HG03175 (cell line): Measurements from ENCODE around the gene RGS19.
A peak's percentile ranks its signal among the peaks of the same experiment; 100 is the strongest.
"Not testable (repeated sequence)": the region's sequence is repeated elsewhere in the genome, so short reads cannot be mapped to it uniquely, and the experiment has no call there.

ENCODE experiments used
- ATAC-seq: cut with Tn5 transposase; IDR thresholded peaks from one replicate; pipeline ENCODE4 v1.9.1; 2021; ENCODE audit warnings: mild to moderate bottlenecking, moderate library complexity; ENCODE audit not compliant: unreplicated experiment

Gene RGS19, protein sequence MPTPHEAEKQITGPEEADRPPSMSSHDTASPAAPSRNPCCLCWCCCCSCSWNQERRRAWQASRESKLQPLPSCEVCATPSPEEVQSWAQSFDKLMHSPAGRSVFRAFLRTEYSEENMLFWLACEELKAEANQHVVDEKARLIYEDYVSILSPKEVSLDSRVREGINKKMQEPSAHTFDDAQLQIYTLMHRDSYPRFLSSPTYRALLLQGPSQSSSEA

DNA sequence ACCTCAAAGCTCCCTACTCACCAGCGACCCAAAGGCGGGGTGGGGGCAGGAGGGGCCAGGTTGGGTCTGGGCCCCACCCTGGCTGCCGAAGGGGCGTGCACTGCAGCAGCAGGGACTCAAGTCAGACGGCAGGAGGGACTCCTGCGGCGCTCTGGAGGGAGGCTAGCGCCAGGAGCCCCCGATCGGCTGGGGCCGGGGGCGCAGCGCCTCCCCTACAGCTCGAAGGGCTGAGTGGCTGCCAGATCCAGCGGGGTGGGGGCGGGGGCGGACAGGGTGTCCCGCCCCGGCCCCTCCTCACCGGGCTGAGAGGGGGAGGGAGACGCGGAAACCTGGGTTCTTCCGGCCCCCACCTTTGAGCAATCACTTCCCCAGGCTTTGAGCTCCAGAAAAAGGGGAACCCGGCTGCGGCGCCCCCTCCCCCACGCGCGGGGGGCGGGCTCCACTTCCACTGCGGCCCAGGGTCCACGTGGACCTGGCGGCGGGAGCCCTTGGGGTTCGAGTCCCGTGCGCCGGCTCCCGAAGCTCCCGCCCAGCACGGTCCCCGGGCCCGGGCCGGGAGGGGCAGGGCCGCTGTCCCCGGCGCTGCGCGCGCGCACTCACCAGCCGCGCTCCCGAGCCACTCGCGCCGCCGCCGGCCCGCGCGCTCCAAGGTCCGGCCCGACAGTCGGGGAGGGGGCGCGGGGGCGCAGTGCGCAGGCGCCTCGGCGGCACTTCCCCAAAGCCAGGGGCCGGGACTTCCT, at the start of gene RGS19:
Gene RGS19, minus strand, starts transcription at position 246 of the 740 bp plus-strand sequence. CDS start 2,632 bp downstream, outside the sequence.
- peak; percentile 38 for ATAC-seq

DNA sequence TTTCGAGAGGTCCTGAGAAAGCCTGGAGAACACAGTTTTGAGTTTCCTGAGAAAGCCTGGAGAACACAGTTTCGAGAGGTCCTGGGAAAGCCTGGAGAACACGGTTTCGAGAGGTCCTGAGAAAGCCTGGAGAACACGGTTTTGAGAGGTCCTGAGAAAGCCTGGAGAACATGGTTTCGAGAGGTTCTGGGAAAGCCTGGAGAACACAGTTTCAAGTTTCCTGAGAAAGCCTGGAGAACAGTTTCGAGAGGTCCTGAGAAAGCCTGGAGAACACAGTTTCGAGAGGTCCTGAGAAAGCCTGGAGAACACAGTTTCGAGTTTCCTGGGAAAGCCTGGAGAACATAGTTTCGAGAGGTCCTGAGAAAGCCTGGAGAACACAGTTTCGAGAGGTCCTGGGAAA, 44.2 kb upstream of the RGS19 start:
- not testable (repeated sequence) for ATAC-seq

DNA sequence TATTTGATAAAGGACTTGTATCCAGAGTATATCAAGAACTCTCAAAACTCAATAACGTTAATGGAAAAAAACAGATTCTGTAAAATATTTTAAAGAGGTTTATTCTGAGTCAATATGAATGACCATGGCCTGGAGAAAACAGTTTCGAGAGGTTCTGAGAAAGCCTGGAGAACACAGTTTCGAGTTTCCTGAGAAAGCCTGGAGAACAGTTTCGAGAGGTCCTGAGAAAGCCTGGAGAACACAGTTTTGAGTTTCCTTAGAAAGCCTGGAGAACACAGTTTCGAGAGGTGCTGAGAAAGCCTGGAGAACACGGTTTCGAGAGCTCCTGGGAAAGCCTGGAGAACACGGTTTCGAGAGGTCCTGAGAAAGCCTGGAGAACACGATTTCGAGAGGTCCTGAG, 43.6 kb upstream of the RGS19 start:
- not testable (repeated sequence) for ATAC-seq

DNA sequence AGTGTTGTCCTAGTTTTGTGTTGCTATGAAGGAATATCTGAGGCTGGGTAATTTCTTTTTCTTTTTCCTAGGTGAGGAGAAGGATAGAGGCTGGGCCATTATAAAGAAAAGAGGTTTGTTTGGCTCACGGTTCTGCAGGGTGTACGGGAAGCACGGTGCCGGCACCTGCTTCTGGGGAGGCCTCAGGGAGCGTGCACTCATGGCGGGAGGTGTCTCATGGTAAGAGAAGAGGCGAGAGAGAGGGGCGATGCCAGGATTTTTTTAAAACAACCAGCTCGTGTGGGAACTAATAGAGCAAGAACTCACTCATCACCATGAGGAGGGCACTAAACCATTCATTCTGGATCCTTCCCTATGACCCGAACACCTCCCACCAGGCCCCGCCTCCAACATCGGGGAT, 42.3 kb upstream of the RGS19 start:
- ATAC-seq = no peak

DNA sequence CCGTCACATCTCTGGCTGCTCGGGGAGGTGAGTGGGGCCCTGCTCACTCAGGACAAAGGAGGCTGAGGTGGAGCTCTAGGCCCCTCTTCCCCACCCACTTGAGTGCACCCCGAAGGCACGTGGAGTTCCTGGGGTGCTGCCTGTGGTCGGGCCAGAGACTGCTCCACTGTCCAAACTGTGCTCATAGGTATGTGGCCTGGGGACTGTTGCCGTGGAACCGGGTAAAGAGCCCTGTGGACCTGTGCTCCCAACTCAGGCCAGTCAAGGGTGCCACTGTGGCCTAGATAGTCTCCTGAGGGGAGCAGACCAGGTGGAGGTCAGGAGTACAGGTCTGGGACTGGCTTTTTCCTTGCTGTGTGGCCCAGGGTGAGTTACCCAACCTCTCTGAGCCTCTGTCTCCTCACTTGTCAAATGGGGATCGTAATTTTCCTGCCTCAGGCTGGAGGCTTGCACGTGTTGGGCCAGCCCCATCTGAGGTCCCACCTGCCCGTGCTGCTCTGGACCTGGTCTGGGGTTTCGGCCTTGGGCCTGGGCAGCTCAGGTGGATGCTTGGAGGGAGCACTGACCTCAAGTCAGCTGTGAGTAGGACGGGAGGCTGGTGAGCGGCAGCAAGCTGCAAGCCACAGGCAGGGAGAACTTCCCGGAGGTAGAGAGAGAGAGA, 40.5 kb upstream of the RGS19 start:
- ATAC-seq = no peak

DNA sequence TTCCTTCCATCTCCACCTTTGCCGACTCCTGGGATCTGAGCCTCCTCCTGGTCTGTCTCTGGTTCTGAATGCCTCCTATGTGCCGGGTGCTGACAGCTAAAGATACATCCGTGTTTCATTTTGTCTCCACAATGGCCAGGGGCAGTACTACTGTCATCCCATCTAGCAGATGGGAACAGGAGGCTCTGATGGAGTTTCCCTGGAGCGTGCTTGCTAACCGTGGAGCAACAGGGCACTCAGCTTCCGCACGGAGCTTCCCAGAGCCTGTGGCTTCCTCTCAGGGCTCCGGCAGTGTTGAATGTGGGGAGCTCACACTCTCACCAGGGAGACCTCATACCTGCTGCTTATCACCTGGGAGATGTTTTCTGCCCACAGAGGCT, 40.0 kb upstream of the RGS19 start:
- ATAC-seq = no peak

DNA sequence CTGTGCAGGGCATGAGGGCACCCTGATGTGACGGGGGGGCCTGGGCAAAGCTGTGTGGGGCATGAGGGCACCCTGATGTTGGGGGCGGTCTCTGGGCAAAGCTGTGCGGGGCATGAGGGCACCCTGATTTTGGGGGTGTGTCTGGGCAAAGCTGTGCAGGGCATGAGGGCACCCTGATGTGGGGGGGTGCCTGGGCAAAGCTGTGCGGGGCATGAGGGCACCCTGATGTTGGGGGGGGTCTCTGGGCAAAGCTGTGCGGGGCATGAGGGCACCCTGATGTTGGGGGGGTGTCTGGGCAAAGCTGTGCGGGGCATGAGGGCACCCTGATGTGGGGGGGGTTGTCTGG, 38.1 kb upstream of the RGS19 start:
- ATAC-seq = not testable (repeated sequence)

DNA sequence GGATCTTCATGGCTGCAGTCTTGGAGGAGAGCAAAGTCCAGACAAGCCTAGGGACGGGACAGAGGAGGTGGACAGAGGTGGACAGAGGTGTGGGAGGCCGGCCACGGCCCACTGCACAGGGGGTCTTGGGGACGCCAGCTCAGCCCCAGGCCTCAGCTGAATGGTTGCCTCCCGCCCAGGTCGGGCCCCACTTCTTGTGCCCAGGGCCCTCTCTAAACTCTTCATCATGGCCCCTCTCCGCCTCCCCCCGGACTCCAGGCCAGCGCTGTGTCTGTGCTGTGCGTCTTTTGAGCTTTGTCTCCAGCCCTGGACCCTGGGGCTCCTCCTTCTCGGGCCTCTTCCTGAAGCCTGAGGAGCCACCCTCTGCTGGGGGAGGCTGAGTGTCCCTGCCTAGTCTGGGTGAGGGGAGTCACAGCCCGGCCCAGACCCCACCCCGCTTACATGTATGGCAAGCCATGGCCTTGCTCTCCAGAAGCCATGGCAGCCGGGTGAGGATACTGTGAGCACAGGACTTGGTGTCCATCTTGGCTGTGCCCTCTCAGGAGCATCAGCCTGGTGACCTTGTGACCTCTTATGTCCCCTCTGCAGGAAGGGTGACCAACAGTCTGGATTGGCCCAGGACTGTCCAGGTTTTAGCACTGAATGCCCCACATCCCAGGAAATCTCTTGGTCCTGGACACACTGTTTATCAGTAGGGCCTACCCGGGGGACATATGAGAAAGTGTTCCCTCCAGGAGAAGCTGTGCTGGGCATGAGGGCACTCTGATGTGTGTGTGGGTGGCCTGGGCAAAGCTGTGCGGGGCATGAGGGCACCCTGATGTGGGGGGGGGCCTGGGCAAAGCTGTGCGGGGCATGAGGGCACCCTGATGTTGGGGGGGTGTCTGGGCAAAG, 37.5 kb upstream of the RGS19 start:
- no peak for ATAC-seq

DNA sequence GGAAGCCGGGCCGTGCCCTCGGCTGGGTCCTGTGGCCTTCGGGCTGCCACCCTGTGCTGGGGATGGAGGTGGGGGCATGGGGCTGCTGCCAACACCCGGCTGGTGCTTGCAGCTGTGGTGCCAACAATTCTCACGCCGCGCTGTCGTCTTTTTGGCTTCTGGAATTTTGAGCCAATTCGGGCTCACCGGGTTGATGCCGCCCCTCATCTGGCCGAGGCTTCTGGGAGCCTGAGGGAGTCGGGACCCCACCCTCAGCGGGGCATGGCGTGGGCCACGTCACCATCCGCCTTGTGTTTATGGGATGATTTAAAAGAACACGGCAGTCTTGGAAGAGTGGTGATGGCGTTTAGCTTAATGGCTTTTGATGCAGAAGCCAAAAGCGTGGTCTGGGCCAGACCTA, 36.7 kb upstream of the RGS19 start:
- no peak for ATAC-seq

DNA sequence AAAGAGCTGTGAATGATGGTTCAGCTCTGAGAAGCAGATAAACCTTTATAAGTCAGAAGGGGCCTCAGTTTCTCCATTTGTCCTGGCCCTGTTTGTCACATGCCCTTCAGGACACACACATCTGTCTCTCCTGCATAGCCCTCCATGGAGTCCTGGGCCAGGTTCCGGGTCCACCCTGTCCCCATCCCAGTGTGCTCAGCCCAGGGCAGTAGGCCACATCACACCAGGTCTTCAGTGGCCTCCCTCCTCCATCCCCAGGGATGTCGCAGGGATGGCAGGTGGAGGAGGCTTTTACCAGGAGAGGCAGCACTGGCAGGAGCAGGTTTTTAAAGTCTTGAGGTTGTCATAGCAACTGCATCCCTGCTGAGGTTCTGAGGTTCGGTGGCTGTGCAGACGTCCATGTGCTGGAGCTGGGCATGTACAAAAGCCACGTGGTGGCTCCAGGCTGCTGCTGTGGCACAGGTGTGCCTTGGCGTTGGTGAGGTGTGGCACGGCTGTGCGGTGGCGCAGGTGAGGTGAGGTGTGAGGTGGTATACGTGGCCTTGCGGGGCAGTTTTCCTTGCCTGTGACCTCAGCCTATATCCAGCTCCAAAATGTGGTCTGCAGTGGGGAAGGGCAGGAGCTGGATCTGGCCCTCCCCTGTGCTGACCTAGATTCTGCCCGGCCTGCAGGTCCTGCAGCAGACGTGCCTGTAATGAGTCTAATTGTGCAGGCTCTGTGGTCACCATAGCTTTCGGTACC, 36.0 kb upstream of the RGS19 start:
- ATAC-seq = no peak

DNA sequence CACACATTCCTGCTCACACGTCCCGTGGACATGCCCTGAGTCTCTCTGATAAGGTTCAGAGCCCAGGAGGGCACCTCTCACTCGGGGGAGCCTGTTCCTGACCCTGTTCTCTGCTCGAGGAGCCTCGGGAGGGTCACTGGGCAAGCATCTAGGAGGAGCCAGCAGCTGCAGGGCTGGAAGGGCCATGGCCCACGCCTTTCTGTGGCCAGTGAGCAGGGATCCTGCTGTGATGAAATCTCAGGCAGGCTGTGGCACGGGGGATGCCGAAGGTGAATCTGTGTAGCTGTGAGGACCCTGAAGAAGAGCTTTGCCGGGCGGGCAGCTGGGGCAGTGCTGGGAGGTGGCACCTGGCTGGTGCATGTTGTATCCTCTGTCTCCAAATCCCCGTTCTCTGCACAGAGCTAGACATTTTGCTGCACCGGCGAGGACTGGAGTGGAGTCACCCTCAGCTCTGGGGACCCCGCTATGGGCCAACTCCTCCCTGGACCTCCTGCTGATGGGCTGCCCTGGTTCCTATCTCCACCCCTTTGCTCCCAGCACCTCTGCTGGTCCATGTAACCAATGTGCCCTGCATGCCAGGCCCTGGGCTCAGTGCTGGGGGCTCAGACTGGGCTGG, 35.1 kb upstream of the RGS19 start:
- ATAC-seq = no peak

DNA sequence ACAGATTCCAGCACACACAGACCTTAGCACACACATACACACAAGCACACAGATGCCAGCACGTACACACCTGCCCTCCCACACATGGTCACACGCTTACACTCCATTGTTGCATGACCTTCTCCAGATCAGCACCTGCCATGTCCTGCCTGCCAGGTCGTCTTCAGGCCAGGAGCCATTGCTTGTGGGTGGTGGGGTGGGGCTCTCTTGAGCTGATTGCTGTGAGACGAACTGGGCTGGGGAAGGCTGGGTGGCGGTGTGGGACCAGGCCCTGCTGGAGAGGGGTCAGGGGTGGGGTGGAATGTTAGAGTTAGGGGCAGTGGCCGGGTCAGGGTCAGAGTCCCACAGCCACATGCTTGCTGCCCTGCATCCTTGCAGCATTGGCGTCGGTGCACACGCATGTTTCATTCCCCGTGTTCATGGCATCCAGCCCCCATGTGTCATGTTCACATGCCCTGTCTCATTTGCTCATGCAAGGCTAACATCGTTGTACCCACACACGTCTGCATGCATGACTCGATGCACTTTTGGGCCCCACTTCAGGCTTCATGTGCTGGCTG, 34.6 kb upstream of the RGS19 start:
- no peak for ATAC-seq

DNA sequence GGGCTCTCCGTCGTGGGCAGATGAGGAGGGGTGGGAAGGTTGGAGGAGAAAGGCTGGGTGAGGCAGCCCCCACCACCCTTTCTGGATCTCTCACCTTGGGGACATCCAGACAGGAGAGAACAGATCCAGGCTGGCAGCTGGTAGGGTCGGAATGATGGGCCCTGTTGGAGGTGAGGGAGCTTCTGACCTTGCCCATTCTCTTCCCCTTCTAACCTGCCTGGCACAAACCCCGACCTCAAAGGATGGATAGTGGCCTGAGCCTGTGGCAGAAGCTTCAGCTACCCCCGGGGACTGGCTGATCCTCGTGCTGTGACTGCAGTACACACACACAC, 34.1 kb upstream of the RGS19 start:
- no peak for ATAC-seq

DNA sequence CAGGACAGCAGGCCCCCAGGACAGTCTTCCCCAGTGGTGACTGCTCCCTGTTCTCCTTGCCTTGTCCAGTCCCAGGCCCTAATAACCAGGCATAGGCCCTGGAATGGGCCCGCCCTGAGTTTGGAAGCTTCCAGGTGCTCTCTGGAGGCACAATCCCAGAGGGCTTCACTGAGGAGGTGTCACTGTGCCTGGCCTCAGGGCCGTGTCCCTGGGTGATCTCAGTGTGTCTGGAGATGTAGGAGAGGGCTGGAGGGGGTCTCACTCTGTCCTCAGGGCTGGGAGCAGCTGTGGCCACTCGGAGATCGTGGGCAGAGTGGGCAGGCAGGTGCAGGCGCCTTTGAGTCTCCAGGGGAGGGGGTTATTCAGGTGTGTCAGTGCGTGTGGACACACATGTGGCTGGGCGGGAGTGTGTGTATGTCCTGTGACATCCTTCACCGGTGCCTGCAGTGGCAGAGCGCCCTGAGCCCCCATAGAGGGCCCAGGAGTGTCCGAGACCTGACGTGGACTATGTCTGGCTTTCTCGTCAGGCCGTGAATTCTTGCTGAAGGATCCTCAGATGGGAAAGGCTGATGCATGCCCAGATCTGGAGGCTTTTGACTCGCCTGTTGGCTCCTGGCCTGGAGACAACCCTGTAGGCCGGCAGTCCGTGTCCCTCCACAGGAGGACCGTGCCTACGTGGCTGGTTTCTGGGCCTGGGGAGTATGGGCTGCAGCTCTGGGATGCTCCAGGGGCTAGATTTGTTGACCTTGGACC, 33.5 kb upstream of the RGS19 start:
- no peak for ATAC-seq

DNA sequence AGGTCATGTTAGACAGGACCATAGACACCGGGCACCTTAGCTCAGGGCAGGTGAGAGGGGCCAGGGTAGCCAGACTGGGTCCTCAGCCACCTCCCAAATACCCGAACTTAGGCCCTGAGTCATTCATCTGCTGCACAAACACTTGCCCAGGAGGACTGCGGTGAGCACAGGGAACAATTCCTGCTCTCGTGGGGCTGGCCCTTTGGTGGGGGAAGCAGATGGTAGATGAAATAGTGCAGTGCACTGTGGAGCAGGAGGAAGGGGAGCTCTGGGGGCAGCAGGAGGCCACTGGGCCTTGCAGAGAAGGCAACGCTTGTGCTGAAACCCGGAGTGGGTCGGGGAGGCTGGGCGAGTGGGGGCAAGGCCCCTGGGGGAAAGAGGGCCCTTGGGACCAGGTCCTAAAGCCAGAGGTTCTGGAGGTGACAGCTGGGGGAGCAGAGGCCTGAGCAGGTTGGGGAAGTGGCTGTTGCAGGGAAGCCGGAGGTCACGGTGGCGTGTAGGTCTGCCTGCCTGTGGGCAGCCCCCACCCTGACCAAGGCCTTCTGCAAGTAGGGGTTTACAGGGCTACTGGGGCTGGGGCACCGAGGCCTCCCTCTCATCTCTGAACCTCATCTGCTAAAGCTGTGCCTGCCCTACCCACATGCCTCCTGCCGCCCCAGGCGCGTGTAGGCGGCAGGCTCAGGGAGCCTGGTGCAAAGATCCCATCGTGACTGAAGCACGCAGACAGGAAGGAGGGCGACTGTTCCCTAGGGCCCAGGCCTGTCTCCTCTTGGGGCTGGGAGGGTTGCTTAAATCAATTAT, 32.7 kb upstream of the RGS19 start:
- ATAC-seq = no peak

DNA sequence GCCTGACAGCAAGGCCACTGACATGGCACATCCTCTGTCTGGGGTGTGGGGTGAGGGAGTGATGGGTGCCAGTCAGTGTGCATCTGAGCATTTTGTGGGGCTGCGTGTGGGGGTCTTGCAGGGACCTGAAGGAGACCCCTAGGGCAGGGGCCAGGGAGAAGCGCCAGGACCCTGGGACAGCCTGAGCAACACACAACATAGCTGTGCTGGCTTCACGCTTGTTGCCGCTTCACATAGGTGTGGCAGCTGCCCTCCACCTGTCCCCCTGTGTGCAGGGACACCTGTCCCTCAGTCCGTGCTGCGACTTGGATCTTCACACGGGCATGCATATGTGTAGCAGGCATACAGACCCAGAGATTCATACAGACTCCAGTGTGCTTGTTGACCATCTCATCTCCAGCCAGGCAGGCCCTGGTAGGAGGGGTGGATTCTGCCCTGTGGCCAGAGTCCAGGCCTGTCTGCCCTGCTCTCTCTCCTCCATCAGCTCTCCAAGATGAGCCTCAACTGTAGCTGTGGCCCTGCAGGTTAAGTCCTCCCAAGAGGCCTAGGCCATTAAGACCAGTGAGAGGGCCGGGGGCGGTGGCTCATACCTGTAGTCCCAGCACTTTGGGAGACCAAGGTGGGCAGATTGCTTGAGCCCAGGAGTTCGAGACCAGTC, 31.2 kb upstream of the RGS19 start:
- no peak for ATAC-seq

DNA sequence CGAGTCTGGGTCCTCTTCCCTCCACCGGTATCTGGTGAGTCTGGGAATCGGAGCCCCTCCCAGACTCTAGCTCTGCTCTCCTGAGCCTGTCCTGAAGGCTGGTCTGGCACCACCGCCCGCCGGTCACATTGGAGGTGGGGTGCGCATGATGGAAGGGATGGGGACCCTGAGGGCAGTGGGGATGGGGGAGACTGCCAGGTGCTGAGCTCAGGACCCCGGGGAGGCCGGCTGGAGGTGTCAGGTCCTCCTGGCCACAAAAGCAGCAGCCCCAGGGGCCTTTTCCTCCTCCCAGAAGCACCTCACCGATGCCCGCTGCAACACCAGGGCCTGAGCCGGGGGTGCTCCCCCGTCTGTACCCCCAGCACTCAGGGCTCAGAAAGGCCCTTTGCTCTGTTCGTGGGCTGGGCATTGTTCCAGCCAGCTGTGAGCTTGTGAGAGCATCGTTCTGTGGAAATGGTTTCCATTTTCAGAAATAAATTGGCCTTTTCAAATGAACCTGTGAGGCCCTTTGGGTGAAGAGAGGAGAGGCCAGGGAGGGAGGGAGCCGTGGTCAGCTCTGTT, 30.6 kb upstream of the RGS19 start:
- no peak for ATAC-seq
